IMR-90 (cell line): ENCODE results near the gene HADHB. TPM values are rescaled to one million over a fixed set of nuclear protein-coding genes. Genes with fewer than 3 reads are reported as not detected.

Experiments used
- ATAC-seq: fragments of 200-7000 bp; cut with Tn5 transposase; 2 replicates; pipeline ENCODE4 v1.9.1; 2020; ENCODE audit warnings: low read depth, mild to moderate bottlenecking, moderate library complexity
- BruUV-seq: library from RNA; stranded (reverse); fragments of 400-500 nt; replicated peaks from 2 replicates; lab custom pipeline; 2021; lab: Mats Ljungman, UMichigan
- CTCF ChIA-PET: fragments of 300-600 bp; formaldehyde crosslinking; extraction: SDS; loops from one replicate; lab custom pipeline; 2021; ENCODE audit warnings: antibody characterized with exemption; lab: Yijun Ruan, JAX
- POLR2A ChIA-PET: fragments of 300-600 bp; sonication (Branson Sonifier 250); formaldehyde crosslinking; loops from one replicate; lab custom pipeline; 2022; ENCODE audit warnings: antibody characterized with exemption; ENCODE audit not compliant: unreplicated experiment; lab: Charles Lee
- DNase-seq: peaks from one replicate; pipeline ENCODE4 v3.0.0; 2013
- H2AFZ ChIP-seq: replicated peaks from 2 replicates; pipeline ENCODE3; 2013; ENCODE audit warnings: low read length, mild to moderate bottlenecking; ENCODE audit not compliant: poor library complexity
- H2AK5ac ChIP-seq: 2 replicates; pipeline ENCODE4 v1.6.1; 2013; ENCODE audit warnings: low read depth, low read length, inconsistent platforms
- H2AK9ac ChIP-seq: replicated peaks from 2 replicates; pipeline ENCODE3; 2013; ENCODE audit warnings: mild to moderate bottlenecking, low read depth, low read length, moderate library complexity; ENCODE audit not compliant: poor library complexity
- H2BK120ac ChIP-seq: 2 replicates; pipeline ENCODE4 v1.6.1; 2013; ENCODE audit warnings: low read depth, low read length, inconsistent platforms
- H2BK15ac ChIP-seq: 3 replicates; pipeline ENCODE4 v1.6.1; 2013; ENCODE audit warnings: low read depth, low read length, inconsistent platforms
- H2BK20ac ChIP-seq: 2 replicates; pipeline ENCODE4 v1.6.1; 2013; ENCODE audit warnings: low read depth, mild to moderate bottlenecking, inconsistent platforms, low read length, moderate library complexity
- H2BK5ac ChIP-seq: 2 replicates; pipeline ENCODE4 v1.6.1; 2013; ENCODE audit warnings: mild to moderate bottlenecking, low read depth, low read length, inconsistent platforms; ENCODE audit not compliant: poor library complexity, severe bottlenecking
- H3K14ac ChIP-seq: replicated peaks from 2 replicates; pipeline ENCODE4 v1.6.1; 2013; ENCODE audit warnings: low read depth, low read length, inconsistent platforms
- H3K18ac ChIP-seq: 2 replicates; pipeline ENCODE4 v1.6.1; 2013; ENCODE audit warnings: low read depth, low read length, control low read depth
- H3K23ac ChIP-seq: 2 replicates; pipeline ENCODE4 v1.6.1; 2013; ENCODE audit warnings: low read depth, low read length, inconsistent platforms
- H3K27ac ChIP-seq: 2 replicates; pipeline ENCODE4 v1.5.1; 2013; ENCODE audit warnings: mild to moderate bottlenecking, control low read depth, low read length; ENCODE audit not compliant: insufficient read depth
- H3K27me3 ChIP-seq: 2 replicates; pipeline ENCODE4 v1.6.1; 2013; ENCODE audit warnings: low read length; ENCODE audit not compliant: control insufficient read depth, insufficient read depth
- H3K36me3 ChIP-seq: 2 replicates; pipeline ENCODE4 v1.6.1; 2013; ENCODE audit warnings: low read length, mixed read lengths; ENCODE audit not compliant: control insufficient read depth, insufficient read depth
- H3K4ac ChIP-seq: 2 replicates; pipeline ENCODE4 v1.6.1; 2013; ENCODE audit warnings: low read depth, low read length, inconsistent platforms
- H3K4me1 ChIP-seq: 2 replicates; pipeline ENCODE4 v1.6.1; 2013; ENCODE audit warnings: low read length, mixed read lengths; ENCODE audit not compliant: control insufficient read depth, insufficient read depth
- H3K4me2 ChIP-seq: 2 replicates; pipeline ENCODE4 v1.6.1; 2013; ENCODE audit warnings: low read depth, mild to moderate bottlenecking, control low read depth, low read length, moderate library complexity
- H3K4me3 ChIP-seq: 2 replicates; pipeline ENCODE4 v1.5.1; 2013; ENCODE audit warnings: low read depth, mild to moderate bottlenecking, control low read depth, low read length, moderate library complexity; ENCODE audit not compliant: insufficient read depth
- H3K56ac ChIP-seq: 2 replicates; pipeline ENCODE4 v1.6.1; 2013; ENCODE audit warnings: low read length, inconsistent platforms; ENCODE audit not compliant: insufficient read depth; ENCODE audit errors: extremely low read depth
- H3K79me1 ChIP-seq, 2 experiments: 2 replicates each; pipeline ENCODE4 v1.6.1; 2013; ENCODE audit warnings: low read length in 2 of 2, inconsistent platforms in 1 of 2, low read depth in 1 of 2
- H3K9ac ChIP-seq: 2 replicates; pipeline ENCODE4 v1.6.1; 2013; ENCODE audit warnings: low read depth, low read length, control low read depth
- H3K9me1 ChIP-seq: 2 replicates; pipeline ENCODE4 v1.6.1; 2013; ENCODE audit warnings: low read length, inconsistent platforms; ENCODE audit not compliant: insufficient read depth
- H3K9me3 ChIP-seq: 2 replicates; pipeline ENCODE4 v1.6.1; 2013; ENCODE audit warnings: low read length; ENCODE audit not compliant: control insufficient read depth, insufficient read depth
- H4K20me1 ChIP-seq: 2 replicates; pipeline ENCODE4 v1.6.1; 2013; ENCODE audit warnings: low read length, inconsistent platforms; ENCODE audit not compliant: insufficient read depth
- H4K5ac ChIP-seq: 2 replicates; pipeline ENCODE4 v1.6.1; 2013; ENCODE audit warnings: mild to moderate bottlenecking, low read depth, low read length, control low read depth
- H4K8ac ChIP-seq, 2 experiments: 2 replicates each; pipeline ENCODE4 v1.6.1; 2013; ENCODE audit warnings: low read depth in 2 of 2, low read length in 2 of 2, control low read depth in 1 of 2, inconsistent platforms in 1 of 2
- H4K91ac ChIP-seq: 2 replicates; pipeline ENCODE4 v1.6.1; 2013; ENCODE audit warnings: low read depth, low read length, inconsistent platforms; ENCODE audit not compliant: insufficient read depth
- CTCF ChIP-seq: conservative IDR thresholded peaks from 2 replicates; pipeline ENCODE4 v1.5.1; 2012; ENCODE audit warnings: mild to moderate bottlenecking, low read depth, low read length, improper control_type of control experiment
- ELK1 ChIP-seq: fragments of 150-350 bp; IDR thresholded peaks from 2 replicates; pipeline ENCODE4 v1.6.1; 2016; ENCODE audit warnings: low read depth, mild to moderate bottlenecking, low read length, moderate library complexity, borderline replicate concordance
- MAFK ChIP-seq: IDR thresholded peaks from 2 replicates; pipeline ENCODE4 v1.6.1; 2012; ENCODE audit warnings: low read depth, low read length, improper control_type of control experiment
- MAZ ChIP-seq: IDR thresholded peaks from 2 replicates; pipeline ENCODE4 v1.6.1; 2012; ENCODE audit warnings: low read depth, mild to moderate bottlenecking, low read length, improper control_type of control experiment, moderate library complexity, borderline replicate concordance
- MXI1 ChIP-seq: IDR thresholded peaks from 2 replicates; pipeline ENCODE4 v1.6.1; 2012; ENCODE audit warnings: low read depth, mild to moderate bottlenecking, low read length, moderate library complexity, borderline replicate concordance
- NFE2L2 ChIP-seq: fragments of 150-350 bp; IDR thresholded peaks from 2 replicates; pipeline ENCODE4 v1.6.1; 2016; ENCODE audit warnings: low read depth, mild to moderate bottlenecking, low read length
- POLR2A ChIP-seq: IDR thresholded peaks from 2 replicates; pipeline ENCODE4 v1.6.1; 2012; ENCODE audit warnings: mild to moderate bottlenecking, low read depth, low read length
- RCOR1 ChIP-seq: IDR thresholded peaks from 2 replicates; pipeline ENCODE4 v1.6.1; 2012; ENCODE audit warnings: mild to moderate bottlenecking, low read length, improper control_type of control experiment; ENCODE audit not compliant: insufficient replicate concordance
- RFX5 ChIP-seq: IDR thresholded peaks from 2 replicates; pipeline ENCODE4 v1.8.0; 2012; ENCODE audit warnings: low read depth, mild to moderate bottlenecking, low read length, moderate library complexity
- SMC3 ChIP-seq: fragments of 150-350 bp; IDR thresholded peaks from 2 replicates; pipeline ENCODE4 v1.6.1; 2016; ENCODE audit warnings: low read depth, mild to moderate bottlenecking, antibody characterized with exemption, low read length, moderate library complexity
- WGBS, 2 experiments: methylation state at CpG; one replicate each; pipeline versions ENCODE4 v1.1.5 to v1.1.7; 2013; ENCODE audit warnings: missing lambda C conversion rate in 2 of 2; ENCODE audit not compliant: insufficient read length in 1 of 2; ENCODE audit errors: extremely low coverage in 2 of 2; 5-methylcytosine and 5-hydroxymethylcytosine counted together
- dilution Hi-C: fragments of 300-500 bp; cut with HindIII; formaldehyde crosslinking; loops from one replicate; pipeline ENCODE4 v1.14.3; 2018; ENCODE audit warnings: low sequenced_read_pairs; ENCODE audit not compliant: unreplicated experiment
- in situ Hi-C: fragments of 300-500 bp; cut with MboI; formaldehyde crosslinking; loops from 3 replicates; pipeline ENCODE4 v1.14.3; 2019; ENCODE audit warnings: low sequenced_read_pairs, inconsistent platforms, mixed read lengths
- intact Hi-C: fragments of 100-400 bp; cut with micrococcal nuclease; formaldehyde crosslinking; loops from 2 replicates; pipeline ENCODE4 v1.10.0; 2022
- polyA plus RNA-seq, 3 experiments: library from polyadenylated mRNA; depleted of rRNA; stranded (reverse); fragments of >200 nt; gene quantifications; 2 replicates each; pipeline ENCODE4 v1.2.3, GENCODE V29; 2012; ENCODE audit warnings: low replicate concordance in 1 of 3
- total RNA-seq: library from RNA; depleted of rRNA; stranded (reverse); fragments of >200 nt; gene quantifications from 2 replicates; pipeline ENCODE4 v1.2.3, GENCODE V29; 2012

Gene HADHB
- total and polyA plus RNA-seq, 2 of the 4 experiments (the other 2 are of a cell fraction) = 67.9 to 79.8 TPM

- WGBS, 2 experiments = 66% methylated on average over 5 of the region's 12 CpGs; no CpG with 5 or more reads in 1 of the 2 experiments
- Histone ChIP-seq H3K79me1 (peaks cover 0 to 2% of the 10 kb centered on the region in 2 experiments; a peak in 1 of 4 replicates), H3K27ac (no peak overlapping the region), H3K14ac (no peak overlapping the region), H4K5ac (no peak overlapping the region), H2AFZ (no peak overlapping the region), H3K9me1 (no peaks in the 10 kb centered on the region), H3K9ac (no peak overlapping the region), H3K23ac (no peak overlapping the region), H3K4me3 (no peak overlapping the region), H3K9me3 (no peaks in the 10 kb centered on the region), H2AK5ac (no peak overlapping the region), H3K36me3 (peaks cover 53% of the 10 kb centered on the region), H2AK9ac (no peak overlapping the region), H3K4me2 (no peak overlapping the region), H3K4me1 (no peaks in the 10 kb centered on the region), H3K4ac (no peak overlapping the region), H3K27me3 (no peaks in the 10 kb centered on the region), H4K8ac (no peak overlapping the region), H2BK15ac (no peak overlapping the region), H2BK20ac (no peak overlapping the region), H2BK5ac (no peak overlapping the region), H2BK120ac (no peak overlapping the region), H3K56ac (no peak overlapping the region), H3K18ac (no peak overlapping the region), H4K91ac (no peak overlapping the region), H4K20me1 (no peaks in the 10 kb centered on the region)
- in situ Hi-C loops (no loop called here), intact Hi-C loops (no loop called here), dilution Hi-C loops (no loop called here)
- POLR2A ChIA-PET = interaction anchor here (0.7 kb wide), 1 partner anchor 10 kb away, joined by 3 read pairs; no protein-coding TSS in a partner anchor
- TF ChIP-seq POLR2A = no peak
- TF ChIP-seq CTCF = no peak
- TF ChIP-seq MXI1 = no peak
- TF ChIP-seq MAZ = no peak
- no peak for TF ChIP-seq RCOR1
- TF ChIP-seq NFE2L2 = no peak
- TF ChIP-seq ELK1 = no peak
- TF ChIP-seq RFX5 = no peak
- TF ChIP-seq SMC3 = no peak
- no peak for TF ChIP-seq MAFK
- ATAC-seq (no peak), DNase-seq (no peak)
- CTCF ChIA-PET = interaction anchor here (1.5 kb wide), 1 partner anchor 10 kb away, joined by 3 read pairs; no protein-coding TSS in a partner anchor
- no TSS peak for BruUV-seq
Measured at GRCh38 chr2:26195040-26195984, 49.4 kb upstream of the HADHB start.
